ENCODE results near the gene GALE.

GRCh38 chr1:23801876-23802275 lies 1.3 kb upstream of the GALE start:
- TF ChIP-seq POLR2A (IDR thresholded peaks at IDR 0.05) = no peak
- TF ChIP-seq CTCF (IDR thresholded peaks at IDR 0.05) = no peak

All from uterus (tissue), 2 donors.